OCI-LY7 (cell line): Measurements from ENCODE around the gene C11orf24.

Source experiments
- CTCF ChIP-seq: fragments of 200-600 bp; sonication (generic); conservative IDR thresholded peaks from 2 replicates; pipeline ENCODE4 v1.5.1; 2014; ENCODE audit warnings: mild to moderate bottlenecking, antibody characterized with exemption, low read length, moderate library complexity, mixed read lengths
- EZH2phosphoT487 ChIP-seq: fragments of 200-600 bp; sonication (generic); IDR thresholded peaks from 2 replicates; pipeline ENCODE4 v1.6.1; 2018; ENCODE audit warnings: low read depth, borderline replicate concordance, mild to moderate bottlenecking, mixed run types, antibody characterized with exemption, low read length, moderate library complexity, mixed read lengths

GRCh38 chr11:68229601-68230000 is 42.2 kb downstream of the C11orf24 start:
- TF ChIP-seq CTCF = no peak
- TF ChIP-seq EZH2phosphoT487 = no peak
